Neural progenitor cell (in vitro differentiated cells): ENCODE data around the gene PDAP1. TPM values are rescaled to one million over a fixed set of nuclear protein-coding genes. Genes with fewer than 3 reads are reported as not detected.
"Not testable (repeated sequence)": the region's sequence is repeated elsewhere in the genome, so short reads cannot be mapped to it uniquely, and the experiment has no call there.

Experiments
- DNase-seq: peaks from one replicate; pipeline ENCODE4 v3.0.0-alpha.2; 2016; ENCODE audit warnings: low spot score
- H2AFZ ChIP-seq: fragments of 200-600 bp; sonication (generic); replicated peaks from 2 replicates; pipeline ENCODE4 v1.6.1; 2016; ENCODE audit warnings: antibody characterized with exemption
- H3F3A ChIP-seq: fragments of 200-600 bp; sonication (generic); 2 replicates; pipeline ENCODE4 v1.6.1; 2016; ENCODE audit warnings: antibody characterized with exemption, low read depth
- H3K27ac ChIP-seq: fragments of 200-600 bp; sonication (generic); 2 replicates; pipeline ENCODE4 v1.5.1; 2016; ENCODE audit warnings: mild to moderate bottlenecking
- H3K27me3 ChIP-seq: fragments of 200-600 bp; sonication (generic); 2 replicates; pipeline ENCODE4 v1.6.1; 2016; ENCODE audit warnings: mild to moderate bottlenecking, moderate library complexity
- H3K36me3 ChIP-seq: fragments of 200-600 bp; sonication (generic); 2 replicates; pipeline ENCODE4 v1.5.1; 2016
- H3K4me1 ChIP-seq: fragments of 200-600 bp; sonication (generic); 2 replicates; pipeline ENCODE4 v1.6.1; 2016; ENCODE audit warnings: mixed run types
- H3K4me2 ChIP-seq: fragments of 200-600 bp; sonication (generic); 2 replicates; pipeline ENCODE4 v1.6.1; 2016
- H3K4me3 ChIP-seq: fragments of 200-600 bp; sonication (generic); 2 replicates; pipeline ENCODE4 v1.5.1; 2016
- H3K79me2 ChIP-seq: fragments of 200-600 bp; sonication (generic); 2 replicates; pipeline ENCODE4 v1.6.1; 2016; ENCODE audit warnings: low read depth
- H3K9ac ChIP-seq: fragments of 200-600 bp; sonication (generic); 2 replicates; pipeline ENCODE4 v1.6.1; 2016
- H3K9me3 ChIP-seq: fragments of 200-600 bp; sonication (generic); 2 replicates; pipeline ENCODE4 v1.5.1; 2016; ENCODE audit warnings: low read depth
- H4K20me1 ChIP-seq: fragments of 200-600 bp; sonication (generic); 2 replicates; pipeline ENCODE4 v1.6.1; 2016; ENCODE audit warnings: low read depth
- H3K27ac Mint-ChIP-seq: 3 replicates; pipeline ENCODE4 v1.8.0; 2021; ENCODE audit warnings: mixed read lengths
- H3K27me3 Mint-ChIP-seq: 2 replicates; pipeline ENCODE4 v1.8.0; 2022; ENCODE audit warnings: low read depth, mild to moderate bottlenecking, inconsistent platforms, moderate library complexity, mixed read lengths; ENCODE audit not compliant: insufficient read depth
- H3K36me3 Mint-ChIP-seq: 3 replicates; pipeline ENCODE4 v1.8.0; 2021; ENCODE audit warnings: mixed read lengths
- H3K4me1 Mint-ChIP-seq: 3 replicates; pipeline ENCODE4 v1.8.0; 2021; ENCODE audit warnings: mixed read lengths
- H3K4me3 Mint-ChIP-seq: 3 replicates; pipeline ENCODE4 v1.8.0; 2021; ENCODE audit warnings: mild to moderate bottlenecking, moderate library complexity, mixed read lengths
- H3K9me3 Mint-ChIP-seq: 3 replicates; pipeline ENCODE4 v1.8.0; 2020; ENCODE audit warnings: mixed read lengths
- EZH2 ChIP-seq: fragments of 200-600 bp; sonication (generic); IDR thresholded peaks from 2 replicates; pipeline ENCODE4 v1.6.1; 2017; ENCODE audit warnings: antibody characterized with exemption, mild to moderate bottlenecking, moderate library complexity
- EZH2phosphoT487 ChIP-seq: fragments of 200-600 bp; sonication (generic); IDR thresholded peaks from 2 replicates; pipeline ENCODE4 v1.6.1; 2017; ENCODE audit warnings: antibody characterized with exemption
- total RNA-seq: library from RNA; depleted of rRNA; stranded (reverse); fragments of >200 nt; gene quantifications from 2 replicates; pipeline ENCODE4 v1.2.3, GENCODE V29; 2015; ENCODE audit warnings: low replicate concordance
- TF ChIP-seq, protein P1 (sequence below): fragments of 200-600 bp; sonication (generic); IDR thresholded peaks from 2 replicates; pipeline ENCODE4 v1.5.1; 2017; ENCODE audit warnings: antibody characterized with exemption, mild to moderate bottlenecking

Gene PDAP1
- total RNA-seq, 1 donor from 2014 or later = 136 TPM

GRCh38 chr7:99380823-99381663, 27.4 kb downstream of the PDAP1 start:
- no peak overlapping the region for H3K4me3 ChIP-seq
- H3K27me3 ChIP-seq = no peaks in the 10 kb centered on the region
- H3K4me3 Mint-ChIP-seq = no peak overlapping the region
- TF ChIP-seq EZH2 (no peak), EZH2phosphoT487 (no peak)
- TF ChIP-seq, protein P1, sequence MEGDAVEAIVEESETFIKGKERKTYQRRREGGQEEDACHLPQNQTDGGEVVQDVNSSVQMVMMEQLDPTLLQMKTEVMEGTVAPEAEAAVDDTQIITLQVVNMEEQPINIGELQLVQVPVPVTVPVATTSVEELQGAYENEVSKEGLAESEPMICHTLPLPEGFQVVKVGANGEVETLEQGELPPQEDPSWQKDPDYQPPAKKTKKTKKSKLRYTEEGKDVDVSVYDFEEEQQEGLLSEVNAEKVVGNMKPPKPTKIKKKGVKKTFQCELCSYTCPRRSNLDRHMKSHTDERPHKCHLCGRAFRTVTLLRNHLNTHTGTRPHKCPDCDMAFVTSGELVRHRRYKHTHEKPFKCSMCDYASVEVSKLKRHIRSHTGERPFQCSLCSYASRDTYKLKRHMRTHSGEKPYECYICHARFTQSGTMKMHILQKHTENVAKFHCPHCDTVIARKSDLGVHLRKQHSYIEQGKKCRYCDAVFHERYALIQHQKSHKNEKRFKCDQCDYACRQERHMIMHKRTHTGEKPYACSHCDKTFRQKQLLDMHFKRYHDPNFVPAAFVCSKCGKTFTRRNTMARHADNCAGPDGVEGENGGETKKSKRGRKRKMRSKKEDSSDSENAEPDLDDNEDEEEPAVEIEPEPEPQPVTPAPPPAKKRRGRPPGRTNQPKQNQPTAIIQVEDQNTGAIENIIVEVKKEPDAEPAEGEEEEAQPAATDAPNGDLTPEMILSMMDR = no peak
- peaks cover 4% of the 10 kb centered on the region for H3K36me3 Mint-ChIP-seq
- no peaks in the 10 kb centered on the region for H3K36me3 ChIP-seq
- H3K4me2 ChIP-seq = no peak overlapping the region
- no peaks in the 10 kb centered on the region for H3K9me3 ChIP-seq
- DNase-seq = no peak
- H3K4me1 ChIP-seq = no peaks in the 10 kb centered on the region
- no peaks in the 10 kb centered on the region for H3K9me3 Mint-ChIP-seq
- H4K20me1 ChIP-seq = no peaks in the 10 kb centered on the region
- peak overlapping the region; percentile 6 for H3K27ac ChIP-seq
- peaks cover 2% of the 10 kb centered on the region for H3K79me2 ChIP-seq
- H3F3A ChIP-seq = no peaks in the 10 kb centered on the region
- peaks cover 3% of the 10 kb centered on the region for H3K4me1 Mint-ChIP-seq
- peak overlapping the region; percentile 10 for H3K9ac ChIP-seq
- peak overlapping the region; percentile 63 for H3K27ac Mint-ChIP-seq
- H2AFZ ChIP-seq = no peak overlapping the region
- no peaks in the 10 kb centered on the region for H3K27me3 Mint-ChIP-seq

DNA sequence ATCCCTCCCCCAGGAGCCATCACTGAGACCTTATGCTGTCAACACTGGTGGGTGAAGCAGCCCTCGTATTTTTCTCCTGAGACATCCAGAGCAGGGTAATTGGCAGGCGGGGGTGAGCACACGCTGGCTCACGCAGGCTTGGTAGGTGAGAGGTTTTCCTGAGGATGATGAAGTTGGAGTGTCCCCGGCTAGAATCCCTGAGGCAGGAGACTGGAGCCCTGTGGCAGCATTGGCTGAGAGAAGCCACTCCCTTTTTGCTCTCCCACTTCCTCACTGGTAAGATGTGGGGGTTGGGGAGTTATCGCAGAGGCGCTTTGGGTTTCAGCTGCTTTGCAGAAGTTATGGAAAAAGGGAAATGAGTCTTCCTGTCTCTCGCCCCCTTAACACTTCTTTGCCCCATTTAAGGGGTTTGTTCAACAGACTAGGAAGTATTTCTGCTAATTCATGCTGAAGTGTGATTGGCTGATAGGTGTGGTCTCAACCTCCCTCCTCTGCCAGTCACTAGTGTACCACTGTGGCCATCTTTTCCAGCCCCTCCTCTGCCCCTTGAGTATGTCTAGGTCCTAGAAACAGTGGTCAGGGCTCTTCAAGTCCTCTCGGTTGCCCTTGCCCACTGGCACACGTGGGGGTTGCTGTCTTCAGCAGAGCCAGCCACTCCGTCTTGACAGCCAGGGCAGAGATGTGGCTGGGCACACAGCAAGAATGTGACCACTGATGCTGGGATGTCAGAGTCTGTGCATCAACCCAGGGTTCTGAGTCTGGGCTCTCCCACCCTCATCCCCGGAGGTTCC, 28.2 kb downstream of the PDAP1 start:
- Mint-ChIP-seq H3K4me3 (no peak overlapping the region), H3K36me3 (peaks cover 4% of the 10 kb centered on the region), H3K9me3 (no peaks in the 10 kb centered on the region), H3K4me1 (peaks cover 3% of the 10 kb centered on the region), H3K27me3 (no peaks in the 10 kb centered on the region), H3K27ac (no peak overlapping the region)
- H3K9ac ChIP-seq = peak overlapping the region; percentile 10
- no peak overlapping the region for H3K27ac ChIP-seq
- H3K4me2 ChIP-seq = no peak overlapping the region
- no peaks in the 10 kb centered on the region for H4K20me1 ChIP-seq
- TF ChIP-seq, protein P1 = no peak
- no peak for TF ChIP-seq EZH2phosphoT487
- TF ChIP-seq EZH2 = no peak
- H3F3A ChIP-seq = no peaks in the 10 kb centered on the region
- H2AFZ ChIP-seq = no peak overlapping the region
- H3K79me2 ChIP-seq = peaks cover 11% of the 10 kb centered on the region
- H3K36me3 ChIP-seq = no peaks in the 10 kb centered on the region
- DNase-seq = no peak
- no peak overlapping the region for H3K4me3 ChIP-seq
- H3K4me1 ChIP-seq = no peaks in the 10 kb centered on the region
- H3K27me3 ChIP-seq = no peaks in the 10 kb centered on the region
- H3K9me3 ChIP-seq = no peaks in the 10 kb centered on the region

DNA sequence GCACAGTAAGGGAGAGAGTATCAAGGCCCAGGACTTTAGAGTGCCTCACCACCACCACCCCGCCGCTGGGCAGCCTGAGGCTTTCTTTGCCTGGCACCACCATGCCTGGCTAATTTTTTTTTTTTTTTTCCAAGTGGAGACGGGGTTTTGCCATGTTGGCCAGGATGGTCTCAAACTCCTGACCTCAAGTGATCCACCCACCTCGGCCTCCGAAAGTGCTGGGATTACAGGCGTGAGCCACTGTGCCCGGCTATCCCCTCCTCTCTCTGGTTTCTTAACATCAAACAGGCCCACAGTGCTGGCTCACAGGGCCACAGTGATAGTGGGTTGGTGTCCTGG, 28.7 kb downstream of the PDAP1 start:
- H3K9ac ChIP-seq = peak overlapping the region; percentile 10
- not testable (repeated sequence) for H3K36me3 ChIP-seq, H4K20me1 ChIP-seq, H3K4me1 Mint-ChIP-seq, H3K27ac ChIP-seq, H3K27me3 Mint-ChIP-seq, H3K27me3 ChIP-seq, DNase-seq, H3K4me3 ChIP-seq, H3K4me3 Mint-ChIP-seq, H3K36me3 Mint-ChIP-seq, H3F3A ChIP-seq, H3K4me1 ChIP-seq, H3K9me3 ChIP-seq, H2AFZ ChIP-seq, H3K4me2 ChIP-seq, H3K27ac Mint-ChIP-seq, H3K9me3 Mint-ChIP-seq
- peaks cover 12% of the 10 kb centered on the region for H3K79me2 ChIP-seq
